Measurements from ENCODE around the gene CCNY.

- no peak for TF ChIP-seq CTCF (IDR thresholded peaks at IDR 0.05)
- no peak for TF ChIP-seq POLR2A (IDR thresholded peaks at IDR 0.05)
Observed at GRCh38 chr10:35398355-35398754, 62.0 kb downstream of the CCNY start.

All from Peyer's patch (tissue), 4 donors.